LNCaP clone FGC (cell line): ENCODE data around the gene ATP5F1E.

Source experiments
- DNase-seq: peaks from one replicate; pipeline ENCODE4 v3.0.0-alpha.2; 2011; ENCODE audit warnings: low read depth
- H3K4me3 ChIP-seq: 2 replicates; pipeline ENCODE4 v1.5.1; 2011; ENCODE audit warnings: mild to moderate bottlenecking, low read depth, low read length, control low read depth
- TF ChIP-seq, protein P1 (sequence below): IDR thresholded peaks from 2 replicates; pipeline ENCODE4 v1.5.1; 2012; ENCODE audit warnings: mild to moderate bottlenecking; ENCODE audit not compliant: control insufficient read depth, insufficient read depth; ENCODE audit errors: extremely low read depth

The ATP5F1E gene

DNA sequence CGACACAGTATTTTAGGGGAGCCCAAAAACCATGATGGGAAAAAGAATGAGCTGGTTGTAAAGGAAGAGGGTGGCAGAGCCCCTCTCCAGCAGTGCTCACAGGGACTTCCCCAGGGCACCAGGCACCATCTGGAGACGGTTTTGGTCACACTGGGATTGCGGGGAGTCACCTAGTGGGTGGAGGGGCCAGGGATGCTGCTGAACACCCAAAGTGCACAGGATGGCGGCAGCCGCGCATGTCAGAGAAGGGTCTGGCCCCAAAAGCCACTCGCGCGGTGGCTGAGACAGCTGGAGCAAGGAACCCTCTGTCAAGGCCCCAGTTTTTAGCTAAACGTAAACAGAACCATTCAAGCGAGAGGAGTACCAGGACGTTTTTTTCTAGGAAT, 35.9 kb downstream of the ATP5F1E start:
- no peak overlapping the region for H3K4me3 ChIP-seq
- TF ChIP-seq, protein P1, sequence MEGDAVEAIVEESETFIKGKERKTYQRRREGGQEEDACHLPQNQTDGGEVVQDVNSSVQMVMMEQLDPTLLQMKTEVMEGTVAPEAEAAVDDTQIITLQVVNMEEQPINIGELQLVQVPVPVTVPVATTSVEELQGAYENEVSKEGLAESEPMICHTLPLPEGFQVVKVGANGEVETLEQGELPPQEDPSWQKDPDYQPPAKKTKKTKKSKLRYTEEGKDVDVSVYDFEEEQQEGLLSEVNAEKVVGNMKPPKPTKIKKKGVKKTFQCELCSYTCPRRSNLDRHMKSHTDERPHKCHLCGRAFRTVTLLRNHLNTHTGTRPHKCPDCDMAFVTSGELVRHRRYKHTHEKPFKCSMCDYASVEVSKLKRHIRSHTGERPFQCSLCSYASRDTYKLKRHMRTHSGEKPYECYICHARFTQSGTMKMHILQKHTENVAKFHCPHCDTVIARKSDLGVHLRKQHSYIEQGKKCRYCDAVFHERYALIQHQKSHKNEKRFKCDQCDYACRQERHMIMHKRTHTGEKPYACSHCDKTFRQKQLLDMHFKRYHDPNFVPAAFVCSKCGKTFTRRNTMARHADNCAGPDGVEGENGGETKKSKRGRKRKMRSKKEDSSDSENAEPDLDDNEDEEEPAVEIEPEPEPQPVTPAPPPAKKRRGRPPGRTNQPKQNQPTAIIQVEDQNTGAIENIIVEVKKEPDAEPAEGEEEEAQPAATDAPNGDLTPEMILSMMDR, result no peak
- DNase-seq, result no peak

DNA sequence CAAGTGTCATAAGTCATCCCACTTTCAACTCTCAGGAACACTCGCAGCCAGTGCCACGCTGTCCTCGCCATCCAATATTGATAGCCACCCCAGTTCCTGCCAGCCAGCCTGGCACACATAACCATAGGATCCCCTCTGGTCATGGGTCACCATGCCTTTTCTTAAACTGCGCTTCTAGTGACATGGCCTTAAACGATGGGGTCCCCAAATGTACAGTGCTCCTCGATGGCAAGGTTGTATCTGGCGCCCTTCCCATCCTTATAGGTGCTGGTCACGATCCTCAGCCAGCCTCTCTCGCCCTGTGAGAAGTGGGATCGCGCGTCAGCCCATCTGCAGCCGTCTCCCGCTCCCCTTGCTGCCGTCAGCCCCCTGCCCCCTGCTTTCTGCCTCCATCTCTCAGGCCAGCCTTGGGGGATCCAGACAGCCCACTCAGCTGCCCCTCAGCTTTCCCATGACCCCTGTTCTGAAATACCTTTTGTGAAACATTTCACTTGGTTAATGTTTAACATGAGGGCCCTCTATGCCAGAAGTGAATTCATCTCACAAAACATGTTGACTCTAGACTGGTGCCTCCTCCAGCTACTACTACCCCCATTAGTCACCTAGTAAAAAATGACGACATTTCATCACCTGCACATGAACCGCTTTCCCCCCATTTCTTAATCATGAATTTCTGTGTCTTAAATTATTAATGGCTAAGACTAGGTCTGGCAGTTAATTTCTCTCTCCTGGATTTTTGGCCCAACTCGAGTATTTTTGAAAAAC, 36.5 kb downstream of the ATP5F1E start:
- TF ChIP-seq, protein P1, result no peak
- H3K4me3 ChIP-seq, result no peak overlapping the region
- no peak for DNase-seq

DNA sequence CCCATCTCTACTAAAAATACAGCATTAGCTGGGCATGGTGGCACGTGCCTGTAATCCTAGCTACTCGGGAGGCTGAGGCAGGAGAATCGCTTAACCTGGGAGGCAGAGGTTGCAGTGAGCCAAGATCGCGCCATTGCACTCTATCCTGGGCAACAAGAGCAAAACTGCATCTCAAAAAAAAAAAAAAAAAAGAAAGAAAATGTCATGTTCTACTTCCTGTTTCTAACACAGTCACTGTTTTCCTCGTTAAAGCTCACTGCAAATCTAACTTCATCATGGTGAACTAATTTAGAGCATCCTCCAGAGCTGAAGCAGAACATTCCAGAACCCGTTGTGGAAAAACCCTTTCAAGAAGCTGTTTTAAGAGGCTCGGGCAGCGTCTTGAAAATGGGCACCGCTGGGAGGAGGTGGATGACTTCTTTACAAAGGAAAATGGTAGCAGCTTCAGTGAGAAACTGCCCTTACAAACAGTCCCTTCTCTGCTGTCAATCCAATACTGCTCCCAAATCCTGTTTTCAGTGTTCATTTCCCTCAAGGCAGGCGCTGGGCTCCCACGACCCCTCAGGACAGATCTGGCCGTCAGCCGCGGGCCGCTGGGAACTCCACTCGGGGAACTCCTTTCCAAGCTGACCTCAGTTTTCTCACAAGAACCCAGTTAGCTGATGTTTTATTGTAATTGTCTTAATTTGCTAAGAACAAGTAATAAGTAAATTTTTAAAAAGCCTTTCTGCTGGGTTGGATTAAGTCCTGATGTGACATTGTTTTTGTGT, 37.6 kb downstream of the ATP5F1E start:
- no peak overlapping the region for H3K4me3 ChIP-seq
- TF ChIP-seq, protein P1, result no peak
- DNase-seq, result no peak

DNA sequence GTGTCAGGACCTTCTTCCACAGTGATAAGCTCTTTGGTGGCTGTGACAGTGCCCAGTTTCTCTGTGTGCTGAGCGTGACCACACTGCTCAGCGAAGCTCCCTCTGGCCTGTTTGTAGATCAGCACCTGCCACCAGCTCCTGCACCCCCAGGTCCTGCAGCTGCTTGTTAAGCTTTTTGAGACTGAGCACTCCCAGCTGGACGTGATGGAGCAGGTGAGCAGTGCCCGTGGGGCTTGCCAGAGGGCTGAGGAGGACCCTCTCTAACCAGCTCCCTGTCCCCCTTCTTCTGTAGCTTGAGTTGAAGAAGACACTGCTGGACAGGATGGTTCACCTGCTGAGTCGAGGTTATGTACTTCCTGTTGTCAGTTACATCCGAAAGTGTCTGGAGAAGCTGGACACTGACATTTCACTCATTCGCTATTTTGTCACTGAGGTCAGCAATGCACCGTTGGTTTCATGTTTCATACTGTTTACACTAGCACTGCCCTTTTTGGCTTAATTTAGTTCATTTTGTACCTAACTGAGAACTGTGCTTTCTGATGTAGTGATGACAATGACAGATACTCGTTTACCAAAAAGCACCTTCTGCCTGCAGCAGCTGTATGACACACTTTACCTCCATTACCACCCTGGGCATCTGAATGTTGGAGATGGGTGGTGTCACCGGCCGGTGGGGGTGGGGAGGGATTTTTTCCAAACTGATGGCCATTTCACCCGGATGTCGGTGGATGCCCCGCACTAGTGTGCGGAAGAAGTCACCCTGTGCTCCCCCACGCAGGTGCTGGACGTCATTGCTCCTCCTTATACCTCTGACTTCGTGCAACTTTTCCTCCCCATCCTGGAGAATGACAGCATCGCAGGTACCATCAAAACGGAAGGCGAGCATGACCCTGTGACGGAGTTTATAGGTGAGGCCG, 38.5 kb downstream of the ATP5F1E start:
- TF ChIP-seq, protein P1, result no peak
- H3K4me3 ChIP-seq, result no peak overlapping the region
- DNase-seq, result no peak

DNA sequence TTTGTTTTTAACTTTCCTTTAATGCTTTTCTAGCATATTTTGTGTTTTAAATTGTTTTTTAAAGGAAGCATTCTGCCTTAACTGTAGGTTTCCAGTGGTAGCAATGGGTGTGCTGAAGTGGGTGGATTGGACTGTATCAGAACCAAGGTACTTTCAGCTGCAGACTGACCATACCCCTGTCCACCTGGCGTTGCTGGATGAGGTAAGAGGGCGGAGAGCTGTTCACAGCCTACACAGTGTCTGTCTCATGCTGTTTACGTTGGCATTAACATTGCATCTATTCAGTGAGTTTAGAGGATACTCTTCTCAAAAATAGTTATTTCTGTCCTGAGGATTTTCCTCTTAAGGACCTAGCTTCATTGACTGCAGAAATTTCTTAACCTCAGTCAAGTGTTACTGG, 39.2 kb downstream of the ATP5F1E start:
- TF ChIP-seq, protein P1, result no peak
- no peak for DNase-seq
- no peak overlapping the region for H3K4me3 ChIP-seq

DNA sequence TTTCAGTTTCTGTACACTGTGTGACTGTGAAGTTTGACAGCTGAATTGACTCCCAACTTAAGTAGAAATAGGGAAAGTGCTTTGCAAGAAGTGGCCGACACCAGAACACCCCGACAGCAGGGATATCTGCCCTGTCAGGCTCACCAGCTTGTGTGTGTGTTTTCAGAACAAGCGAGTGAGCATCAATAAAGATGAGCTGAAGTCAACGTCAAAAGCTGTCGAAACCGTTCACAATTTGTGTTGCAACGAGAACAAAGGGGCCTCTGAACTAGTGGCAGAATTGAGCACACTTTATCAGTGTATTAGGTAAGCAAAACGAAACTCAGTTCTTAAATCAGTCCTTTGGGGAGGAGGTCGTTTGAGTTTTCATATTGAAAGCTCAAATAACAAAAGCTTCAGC, 40.4 kb downstream of the ATP5F1E start:
- no peak for DNase-seq
- H3K4me3 ChIP-seq, result no peak overlapping the region
- TF ChIP-seq, protein P1, result no peak
